IMR-90 (cell line): ENCODE results near the gene XKR7. TPM values are rescaled to one million over a fixed set of nuclear protein-coding genes. Genes with fewer than 3 reads are reported as not detected.

Source experiments
- ATAC-seq: fragments of 200-7000 bp; cut with Tn5 transposase; 2 replicates; pipeline ENCODE4 v1.9.1; 2020; ENCODE audit warnings: low read depth, mild to moderate bottlenecking, moderate library complexity
- BruUV-seq: library from RNA; stranded (reverse); fragments of 400-500 nt; replicated peaks from 2 replicates; lab custom pipeline; 2021; lab: Mats Ljungman, UMichigan
- CTCF ChIA-PET: fragments of 300-600 bp; formaldehyde crosslinking; extraction: SDS; loops from one replicate; lab custom pipeline; 2021; ENCODE audit warnings: antibody characterized with exemption; lab: Yijun Ruan, JAX
- POLR2A ChIA-PET: fragments of 300-600 bp; sonication (Branson Sonifier 250); formaldehyde crosslinking; loops from one replicate; lab custom pipeline; 2022; ENCODE audit warnings: antibody characterized with exemption; ENCODE audit not compliant: unreplicated experiment; lab: Charles Lee
- DNase-seq: peaks from one replicate; pipeline ENCODE4 v3.0.0; 2013
- H2AFZ ChIP-seq: replicated peaks from 2 replicates; pipeline ENCODE3; 2013; ENCODE audit warnings: low read length, mild to moderate bottlenecking; ENCODE audit not compliant: poor library complexity
- H2AK5ac ChIP-seq: 2 replicates; pipeline ENCODE4 v1.6.1; 2013; ENCODE audit warnings: low read depth, low read length, inconsistent platforms
- H2AK9ac ChIP-seq: replicated peaks from 2 replicates; pipeline ENCODE3; 2013; ENCODE audit warnings: mild to moderate bottlenecking, low read depth, low read length, moderate library complexity; ENCODE audit not compliant: poor library complexity
- H2BK120ac ChIP-seq: 2 replicates; pipeline ENCODE4 v1.6.1; 2013; ENCODE audit warnings: low read depth, low read length, inconsistent platforms
- H2BK15ac ChIP-seq: 3 replicates; pipeline ENCODE4 v1.6.1; 2013; ENCODE audit warnings: low read depth, low read length, inconsistent platforms
- H2BK20ac ChIP-seq: 2 replicates; pipeline ENCODE4 v1.6.1; 2013; ENCODE audit warnings: low read depth, mild to moderate bottlenecking, inconsistent platforms, low read length, moderate library complexity
- H2BK5ac ChIP-seq: 2 replicates; pipeline ENCODE4 v1.6.1; 2013; ENCODE audit warnings: mild to moderate bottlenecking, low read depth, low read length, inconsistent platforms; ENCODE audit not compliant: poor library complexity, severe bottlenecking
- H3K14ac ChIP-seq: replicated peaks from 2 replicates; pipeline ENCODE4 v1.6.1; 2013; ENCODE audit warnings: low read depth, low read length, inconsistent platforms
- H3K18ac ChIP-seq: 2 replicates; pipeline ENCODE4 v1.6.1; 2013; ENCODE audit warnings: low read depth, low read length, control low read depth
- H3K23ac ChIP-seq: 2 replicates; pipeline ENCODE4 v1.6.1; 2013; ENCODE audit warnings: low read depth, low read length, inconsistent platforms
- H3K27ac ChIP-seq: 2 replicates; pipeline ENCODE4 v1.5.1; 2013; ENCODE audit warnings: mild to moderate bottlenecking, control low read depth, low read length; ENCODE audit not compliant: insufficient read depth
- H3K27me3 ChIP-seq: 2 replicates; pipeline ENCODE4 v1.6.1; 2013; ENCODE audit warnings: low read length; ENCODE audit not compliant: control insufficient read depth, insufficient read depth
- H3K36me3 ChIP-seq: 2 replicates; pipeline ENCODE4 v1.6.1; 2013; ENCODE audit warnings: low read length, mixed read lengths; ENCODE audit not compliant: control insufficient read depth, insufficient read depth
- H3K4ac ChIP-seq: 2 replicates; pipeline ENCODE4 v1.6.1; 2013; ENCODE audit warnings: low read depth, low read length, inconsistent platforms
- H3K4me1 ChIP-seq: 2 replicates; pipeline ENCODE4 v1.6.1; 2013; ENCODE audit warnings: low read length, mixed read lengths; ENCODE audit not compliant: control insufficient read depth, insufficient read depth
- H3K4me2 ChIP-seq: 2 replicates; pipeline ENCODE4 v1.6.1; 2013; ENCODE audit warnings: low read depth, mild to moderate bottlenecking, control low read depth, low read length, moderate library complexity
- H3K4me3 ChIP-seq: 2 replicates; pipeline ENCODE4 v1.5.1; 2013; ENCODE audit warnings: low read depth, mild to moderate bottlenecking, control low read depth, low read length, moderate library complexity; ENCODE audit not compliant: insufficient read depth
- H3K56ac ChIP-seq: 2 replicates; pipeline ENCODE4 v1.6.1; 2013; ENCODE audit warnings: low read length, inconsistent platforms; ENCODE audit not compliant: insufficient read depth; ENCODE audit errors: extremely low read depth
- H3K79me1 ChIP-seq, 2 experiments: 2 replicates each; pipeline ENCODE4 v1.6.1; 2013; ENCODE audit warnings: low read length in 2 of 2, inconsistent platforms in 1 of 2, low read depth in 1 of 2
- H3K9ac ChIP-seq: 2 replicates; pipeline ENCODE4 v1.6.1; 2013; ENCODE audit warnings: low read depth, low read length, control low read depth
- H3K9me1 ChIP-seq: 2 replicates; pipeline ENCODE4 v1.6.1; 2013; ENCODE audit warnings: low read length, inconsistent platforms; ENCODE audit not compliant: insufficient read depth
- H3K9me3 ChIP-seq: 2 replicates; pipeline ENCODE4 v1.6.1; 2013; ENCODE audit warnings: low read length; ENCODE audit not compliant: control insufficient read depth, insufficient read depth
- H4K20me1 ChIP-seq: 2 replicates; pipeline ENCODE4 v1.6.1; 2013; ENCODE audit warnings: low read length, inconsistent platforms; ENCODE audit not compliant: insufficient read depth
- H4K5ac ChIP-seq: 2 replicates; pipeline ENCODE4 v1.6.1; 2013; ENCODE audit warnings: mild to moderate bottlenecking, low read depth, low read length, control low read depth
- H4K8ac ChIP-seq, 2 experiments: 2 replicates each; pipeline ENCODE4 v1.6.1; 2013; ENCODE audit warnings: low read depth in 2 of 2, low read length in 2 of 2, control low read depth in 1 of 2, inconsistent platforms in 1 of 2
- H4K91ac ChIP-seq: 2 replicates; pipeline ENCODE4 v1.6.1; 2013; ENCODE audit warnings: low read depth, low read length, inconsistent platforms; ENCODE audit not compliant: insufficient read depth
- CEBPB ChIP-seq: IDR thresholded peaks from 2 replicates; pipeline ENCODE4 v1.6.1; 2012; ENCODE audit warnings: low read depth, low read length, improper control_type of control experiment
- CHD1 ChIP-seq: IDR thresholded peaks from 2 replicates; pipeline ENCODE4 v1.6.1; 2012; ENCODE audit warnings: low read depth, low read length, improper control_type of control experiment
- CTCF ChIP-seq: conservative IDR thresholded peaks from 2 replicates; pipeline ENCODE4 v1.5.1; 2012; ENCODE audit warnings: mild to moderate bottlenecking, low read depth, low read length, improper control_type of control experiment
- ELK1 ChIP-seq: fragments of 150-350 bp; IDR thresholded peaks from 2 replicates; pipeline ENCODE4 v1.6.1; 2016; ENCODE audit warnings: low read depth, mild to moderate bottlenecking, low read length, moderate library complexity, borderline replicate concordance
- MAZ ChIP-seq: IDR thresholded peaks from 2 replicates; pipeline ENCODE4 v1.6.1; 2012; ENCODE audit warnings: low read depth, mild to moderate bottlenecking, low read length, improper control_type of control experiment, moderate library complexity, borderline replicate concordance
- MXI1 ChIP-seq: IDR thresholded peaks from 2 replicates; pipeline ENCODE4 v1.6.1; 2012; ENCODE audit warnings: low read depth, mild to moderate bottlenecking, low read length, moderate library complexity, borderline replicate concordance
- NFE2L2 ChIP-seq: fragments of 150-350 bp; IDR thresholded peaks from 2 replicates; pipeline ENCODE4 v1.6.1; 2016; ENCODE audit warnings: low read depth, mild to moderate bottlenecking, low read length
- RAD21 ChIP-seq: IDR thresholded peaks from 2 replicates; pipeline ENCODE4 v1.6.1; 2012; ENCODE audit warnings: low read length, improper control_type of control experiment
- WGBS, 2 experiments: methylation state at CpG; one replicate each; pipeline versions ENCODE4 v1.1.5 to v1.1.7; 2013; ENCODE audit warnings: missing lambda C conversion rate in 2 of 2; ENCODE audit not compliant: insufficient read length in 1 of 2; ENCODE audit errors: extremely low coverage in 2 of 2; 5-methylcytosine and 5-hydroxymethylcytosine counted together
- dilution Hi-C: fragments of 300-500 bp; cut with HindIII; formaldehyde crosslinking; loops from one replicate; pipeline ENCODE4 v1.14.3; 2018; ENCODE audit warnings: low sequenced_read_pairs; ENCODE audit not compliant: unreplicated experiment
- in situ Hi-C: fragments of 300-500 bp; cut with MboI; formaldehyde crosslinking; loops from 3 replicates; pipeline ENCODE4 v1.14.3; 2019; ENCODE audit warnings: low sequenced_read_pairs, inconsistent platforms, mixed read lengths
- intact Hi-C: fragments of 100-400 bp; cut with micrococcal nuclease; formaldehyde crosslinking; loops from 2 replicates; pipeline ENCODE4 v1.10.0; 2022
- polyA plus RNA-seq, 3 experiments: library from polyadenylated mRNA; depleted of rRNA; stranded (reverse); fragments of >200 nt; gene quantifications; 2 replicates each; pipeline ENCODE4 v1.2.3, GENCODE V29; 2012; ENCODE audit warnings: low replicate concordance in 1 of 3
- total RNA-seq: library from RNA; depleted of rRNA; stranded (reverse); fragments of >200 nt; gene quantifications from 2 replicates; pipeline ENCODE4 v1.2.3, GENCODE V29; 2012

The XKR7 gene
- total and polyA plus RNA-seq, 2 of the 4 experiments (the other 2 are of a cell fraction): not detected

GRCh38 chr20:32010101-32010500, 42.1 kb downstream of the XKR7 start, which contains the start of gene CCM2L:
Gene CCM2L (plus strand): TSS chr20:32010438. CDS start chr20:32010455, 17 bp downstream.
- Histone ChIP-seq H3K4me3 (no peak within 1 kb of the TSS), H4K5ac (no peak within 1 kb of the TSS), H2BK120ac (no peak within 1 kb of the TSS), H4K91ac (no peak within 1 kb of the TSS), H3K27ac (no peak within 1 kb of the TSS), H3K27me3 (peaks cover 57% of the 10 kb centered on the region), H3K14ac (no peak within 1 kb of the TSS), H3K9me1 (no peaks in the 10 kb centered on the region), H3K4ac (no peak within 1 kb of the TSS), H3K9ac (no peak within 1 kb of the TSS), H2AK9ac (no peak within 1 kb of the TSS), H2BK5ac (no peak within 1 kb of the TSS), H3K4me2 (no peak within 1 kb of the TSS), H3K9me3 (no peaks in the 10 kb centered on the region), H3K23ac (no peak within 1 kb of the TSS), H3K36me3 (no peaks in the 10 kb centered on the region), H4K20me1 (no peaks in the 10 kb centered on the region), H3K4me1 (no peaks in the 10 kb centered on the region), H2BK20ac (no peak within 1 kb of the TSS), H4K8ac (no peak within 1 kb of the TSS), H3K79me1 (no peaks in the 10 kb centered on the region), H3K18ac (no peak within 1 kb of the TSS), H2BK15ac (no peak within 1 kb of the TSS), H2AK5ac (no peak within 1 kb of the TSS), H2AFZ (no peak within 1 kb of the TSS), H3K56ac (no peak within 1 kb of the TSS)
- DNase-seq: no peak
- dilution Hi-C loops (no loop called here), intact Hi-C loops (no loop called here), in situ Hi-C loops (no loop called here)
- ATAC-seq: no peak
- ChIA-PET POLR2A (no interaction called here), CTCF (no interaction called here)
- WGBS, 2 experiments: 0% methylated on average over 1 of the region's 2 CpGs; no CpG with 5 or more reads in 1 of the 2 experiments
- TF ChIP-seq MAZ (no peak), CTCF (no peak), CHD1 (no peak), ELK1 (no peak), MXI1 (no peak), CEBPB (no peak), RAD21 (no peak), NFE2L2 (no peak)
- BruUV-seq: no TSS peak
